ENCODE results near the gene TRMT44. TPM values are rescaled to one million over a fixed set of nuclear protein-coding genes. Genes with fewer than 3 reads are reported as not detected.

Gene TRMT44
- total RNA-seq, 1 experiment from 2014 or later = 22.9 TPM

DNA sequence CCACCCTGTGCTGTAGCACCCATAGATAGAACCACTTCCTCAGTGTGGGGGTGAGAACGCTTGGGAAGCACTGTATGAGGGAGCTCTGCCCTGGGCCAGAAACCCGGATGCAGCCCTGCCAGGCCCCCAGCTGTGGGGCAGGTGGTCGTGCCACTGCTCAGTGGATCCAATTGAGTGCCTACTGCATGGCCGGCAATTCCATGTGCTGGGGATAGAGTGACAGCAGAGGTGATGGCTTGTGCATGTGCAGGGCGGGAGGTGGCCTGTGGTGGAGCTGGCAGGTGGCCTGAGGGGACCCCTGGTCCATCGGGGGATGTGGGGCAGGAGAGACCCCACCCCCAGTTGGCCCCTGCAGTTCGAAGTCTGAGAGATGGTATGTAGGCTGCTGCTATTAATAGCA is 60.4 kb downstream of the TRMT44 start:
- POLR2A ChIA-PET (ENCODE audit: low non-redundant PET) = no interaction called here
- CTCF ChIA-PET = no interaction called here
- Histone ChIP-seq H3K4me1 (ENCODE audit: insufficient read depth, low read length, poor library complexity, severe bottlenecking) (no peaks in the 10 kb centered on the region), H3K27ac (ENCODE audit: low read depth, low read length, poor library complexity, severe bottlenecking) (no peak overlapping the region), H3K4me3 (ENCODE audit: low read depth, low read length, poor library complexity, severe bottlenecking) (no peak overlapping the region), H3K27me3 (replicated peaks; ENCODE audit: insufficient read depth, low read depth, low read length, poor library complexity) (peaks cover 15% of the 10 kb centered on the region), H3K9me3 (ENCODE audit: low read depth, low read length, poor library complexity, severe bottlenecking) (no peaks in the 10 kb centered on the region), H3K36me3 (ENCODE audit: insufficient read depth, low read length, poor library complexity, severe bottlenecking) (no peaks in the 10 kb centered on the region)
- BruUV-seq (replicated peaks) = no TSS peak
- intact Hi-C loops (cut with micrococcal nuclease; ENCODE audit: unreplicated experiment) = no loop called here
- TF ChIP-seq, protein P1, sequence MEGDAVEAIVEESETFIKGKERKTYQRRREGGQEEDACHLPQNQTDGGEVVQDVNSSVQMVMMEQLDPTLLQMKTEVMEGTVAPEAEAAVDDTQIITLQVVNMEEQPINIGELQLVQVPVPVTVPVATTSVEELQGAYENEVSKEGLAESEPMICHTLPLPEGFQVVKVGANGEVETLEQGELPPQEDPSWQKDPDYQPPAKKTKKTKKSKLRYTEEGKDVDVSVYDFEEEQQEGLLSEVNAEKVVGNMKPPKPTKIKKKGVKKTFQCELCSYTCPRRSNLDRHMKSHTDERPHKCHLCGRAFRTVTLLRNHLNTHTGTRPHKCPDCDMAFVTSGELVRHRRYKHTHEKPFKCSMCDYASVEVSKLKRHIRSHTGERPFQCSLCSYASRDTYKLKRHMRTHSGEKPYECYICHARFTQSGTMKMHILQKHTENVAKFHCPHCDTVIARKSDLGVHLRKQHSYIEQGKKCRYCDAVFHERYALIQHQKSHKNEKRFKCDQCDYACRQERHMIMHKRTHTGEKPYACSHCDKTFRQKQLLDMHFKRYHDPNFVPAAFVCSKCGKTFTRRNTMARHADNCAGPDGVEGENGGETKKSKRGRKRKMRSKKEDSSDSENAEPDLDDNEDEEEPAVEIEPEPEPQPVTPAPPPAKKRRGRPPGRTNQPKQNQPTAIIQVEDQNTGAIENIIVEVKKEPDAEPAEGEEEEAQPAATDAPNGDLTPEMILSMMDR (conservative IDR thresholded peaks at IDR 0.05; ENCODE audit: low read depth, low read length) = no peak
- TF ChIP-seq EZH2 (IDR thresholded peaks at IDR 0.05; ENCODE audit: borderline replicate concordance, low read depth, low read length, poor library complexity, severe bottlenecking) = no peak
- no peak for DNase-seq (ENCODE audit: low spot score)

DNA sequence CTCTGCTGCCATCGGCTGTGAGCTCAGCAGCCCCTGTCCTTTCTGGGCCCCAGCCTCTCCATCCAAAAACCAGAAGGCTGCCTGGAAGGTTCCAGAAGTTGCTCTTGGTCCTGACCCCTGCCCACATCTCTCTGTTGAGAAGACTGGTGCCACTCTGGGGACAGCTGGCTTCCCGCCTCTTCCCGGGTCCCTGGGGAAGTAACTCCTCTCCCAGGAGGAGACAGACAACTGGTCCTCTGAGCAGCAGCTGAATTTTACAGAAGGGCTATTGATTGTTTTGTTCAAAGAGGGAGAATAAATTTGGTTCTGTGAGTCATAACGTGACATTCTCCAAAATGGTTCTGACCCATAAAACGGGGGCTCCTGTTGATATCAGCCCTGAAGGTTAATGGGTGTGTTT is 61.2 kb downstream of the TRMT44 start:
- no peak for DNase-seq (ENCODE audit: low spot score)
- H3K27me3 ChIP-seq (replicated peaks; ENCODE audit: insufficient read depth, low read depth, low read length, poor library complexity) = peaks cover 15% of the 10 kb centered on the region
- BruUV-seq (replicated peaks) = no TSS peak
- H3K36me3 ChIP-seq (ENCODE audit: insufficient read depth, low read length, poor library complexity, severe bottlenecking) = no peaks in the 10 kb centered on the region
- no peak overlapping the region for H3K27ac ChIP-seq (ENCODE audit: low read depth, low read length, poor library complexity, severe bottlenecking)
- ChIA-PET CTCF (no interaction called here), POLR2A (ENCODE audit: low non-redundant PET) (no interaction called here)
- intact Hi-C loops (cut with micrococcal nuclease; ENCODE audit: unreplicated experiment) = no loop called here
- no peak overlapping the region for H3K4me3 ChIP-seq (ENCODE audit: low read depth, low read length, poor library complexity, severe bottlenecking)
- TF ChIP-seq, protein P1 (conservative IDR thresholded peaks at IDR 0.05; ENCODE audit: low read depth, low read length) = no peak
- no peak for TF ChIP-seq EZH2 (IDR thresholded peaks at IDR 0.05; ENCODE audit: borderline replicate concordance, low read depth, low read length, poor library complexity, severe bottlenecking)
- H3K9me3 ChIP-seq (ENCODE audit: low read depth, low read length, poor library complexity, severe bottlenecking) = no peaks in the 10 kb centered on the region
- H3K4me1 ChIP-seq (ENCODE audit: insufficient read depth, low read length, poor library complexity, severe bottlenecking) = no peaks in the 10 kb centered on the region

DNA sequence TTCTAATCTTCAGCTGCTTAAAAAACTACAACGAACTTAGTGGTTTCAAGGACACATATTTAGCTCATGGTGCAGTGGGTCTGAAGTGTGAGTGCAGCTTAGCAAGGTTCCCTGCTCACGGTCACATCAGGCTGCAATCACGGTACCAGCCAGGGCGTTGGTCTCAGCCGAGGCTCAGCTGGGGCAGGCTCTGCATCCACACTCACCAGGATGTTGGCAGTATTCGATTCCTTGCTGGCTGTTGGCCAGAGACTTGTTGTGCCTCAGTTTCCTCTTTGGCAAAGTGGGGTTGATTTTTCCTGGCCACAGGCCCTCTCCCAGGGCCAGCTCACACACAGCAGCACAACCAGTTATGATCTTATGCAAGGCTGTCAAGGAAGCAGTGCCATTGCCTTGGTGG is 61.8 kb downstream of the TRMT44 start:
- BruUV-seq (replicated peaks) = no TSS peak
- ChIA-PET POLR2A (ENCODE audit: low non-redundant PET) (no interaction called here), CTCF (no interaction called here)
- Histone ChIP-seq H3K27ac (ENCODE audit: low read depth, low read length, poor library complexity, severe bottlenecking) (no peak overlapping the region), H3K4me1 (ENCODE audit: insufficient read depth, low read length, poor library complexity, severe bottlenecking) (no peaks in the 10 kb centered on the region), H3K36me3 (ENCODE audit: insufficient read depth, low read length, poor library complexity, severe bottlenecking) (no peaks in the 10 kb centered on the region), H3K4me3 (ENCODE audit: low read depth, low read length, poor library complexity, severe bottlenecking) (no peak overlapping the region), H3K9me3 (ENCODE audit: low read depth, low read length, poor library complexity, severe bottlenecking) (no peaks in the 10 kb centered on the region), H3K27me3 (replicated peaks; ENCODE audit: insufficient read depth, low read depth, low read length, poor library complexity) (peaks cover 15% of the 10 kb centered on the region)
- TF ChIP-seq, protein P1 (conservative IDR thresholded peaks at IDR 0.05; ENCODE audit: low read depth, low read length) = no peak
- no peak for TF ChIP-seq EZH2 (IDR thresholded peaks at IDR 0.05; ENCODE audit: borderline replicate concordance, low read depth, low read length, poor library complexity, severe bottlenecking)
- no peak for DNase-seq (ENCODE audit: low spot score)
- intact Hi-C loops (cut with micrococcal nuclease; ENCODE audit: unreplicated experiment) = no loop called here

Data from A673 (cell line).